ENCODE data around the gene C11orf68. TPM values are rescaled to one million over a fixed set of nuclear protein-coding genes. Genes with fewer than 3 reads are reported as not detected.

Gene C11orf68
- total and polyA plus RNA-seq, 9 of the 15 experiments (the other 6 are each of a cell fraction or from before 2014, with no cell fraction given) = 3.6 to 35.9 (median 12.8) TPM

- Histone ChIP-seq H3K9ac (ENCODE audit: insufficient read depth in 1 of 2, low read depth in 2 of 2, low read length in 2 of 2) (no peak overlapping the region), H3K36me3 (ENCODE audit: control insufficient read depth, insufficient read depth, low read length) (peaks cover 64% of the 10 kb centered on the region; the same call in 2 of the 3 replicates), H3K9me3 (replicated peaks; ENCODE audit: control insufficient read depth, insufficient read depth, low read depth, low read length) (no peaks in the 10 kb centered on the region), H3K4me1 (replicated peaks in 1 of 2; ENCODE audit: control insufficient read depth in 2 of 2, insufficient read depth in 2 of 2, low read length in 2 of 2) (peaks cover 12 to 36% of the 10 kb centered on the region in 2 experiments; a peak in 4 of 5 replicates), H3K9me1 (ENCODE audit: control insufficient read depth, insufficient read depth, low read length) (peaks cover 3% of the 10 kb centered on the region), H3K27me3 (ENCODE audit: control insufficient read depth in 2 of 2, insufficient read depth in 2 of 2, low read length in 2 of 2) (no peaks in the 10 kb centered on the region), H3K79me2 (ENCODE audit: control insufficient read depth, insufficient read depth, low read length) (peaks cover 35% of the 10 kb centered on the region), H3K4me3 (no peak overlapping the region), H4K20me1 (replicated peaks; ENCODE audit: control insufficient read depth, insufficient read depth, low read length) (0 out of 2 replicates have a peak, but pooled peaks cover 2% of the 10 kb centered on the region), H3K4me2 (ENCODE audit: insufficient read depth, low read length) (no peak overlapping the region), H2AFZ (ENCODE audit: low read depth, low read length) (no peak overlapping the region), H3K27ac (ENCODE audit: extremely low read depth, low read depth, low read length) (no peak overlapping the region)
- no peak for ATAC-seq
- ChIA-PET CTCF (ENCODE audit: low intra/inter-chr PET ratio) (no interaction called here), POLR2A (interaction anchor here (1.9 kb wide), 1 partner anchor 9 kb away, joined by 6 read pairs; no protein-coding TSS in a partner anchor)
- WGBS (ENCODE audit: insufficient coverage, low coverage, missing lambda C conversion rate) = 93% methylated on average over 3 of the region's 10 CpGs
- BruUV-seq (replicated peaks) = no TSS peak
- in situ Hi-C loops (cut with MboI) (no loop called here), intact Hi-C loops (cut with micrococcal nuclease) (no loop called here)
- FAIRE-seq = no peak
- TF ChIP-seq RBFOX2 (IDR thresholded peaks at IDR 0.05; ENCODE audit: low read depth, low read length) = peak; percentile 55; the same call in 1 of the 2 replicates
- TF ChIP-seq, protein P1, sequence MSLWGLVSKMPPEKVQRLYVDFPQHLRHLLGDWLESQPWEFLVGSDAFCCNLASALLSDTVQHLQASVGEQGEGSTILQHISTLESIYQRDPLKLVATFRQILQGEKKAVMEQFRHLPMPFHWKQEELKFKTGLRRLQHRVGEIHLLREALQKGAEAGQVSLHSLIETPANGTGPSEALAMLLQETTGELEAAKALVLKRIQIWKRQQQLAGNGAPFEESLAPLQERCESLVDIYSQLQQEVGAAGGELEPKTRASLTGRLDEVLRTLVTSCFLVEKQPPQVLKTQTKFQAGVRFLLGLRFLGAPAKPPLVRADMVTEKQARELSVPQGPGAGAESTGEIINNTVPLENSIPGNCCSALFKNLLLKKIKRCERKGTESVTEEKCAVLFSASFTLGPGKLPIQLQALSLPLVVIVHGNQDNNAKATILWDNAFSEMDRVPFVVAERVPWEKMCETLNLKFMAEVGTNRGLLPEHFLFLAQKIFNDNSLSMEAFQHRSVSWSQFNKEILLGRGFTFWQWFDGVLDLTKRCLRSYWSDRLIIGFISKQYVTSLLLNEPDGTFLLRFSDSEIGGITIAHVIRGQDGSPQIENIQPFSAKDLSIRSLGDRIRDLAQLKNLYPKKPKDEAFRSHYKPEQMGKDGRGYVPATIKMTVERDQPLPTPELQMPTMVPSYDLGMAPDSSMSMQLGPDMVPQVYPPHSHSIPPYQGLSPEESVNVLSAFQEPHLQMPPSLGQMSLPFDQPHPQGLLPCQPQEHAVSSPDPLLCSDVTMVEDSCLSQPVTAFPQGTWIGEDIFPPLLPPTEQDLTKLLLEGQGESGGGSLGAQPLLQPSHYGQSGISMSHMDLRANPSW (CRISPR knock-in tag; IDR thresholded peaks at IDR 0.05) = no peak
- no peak for DNase-seq (ENCODE audit: extremely low read depth in 1 of 4, low spot score in 3 of 4)
Measured at GRCh38 chr11:65964906-65965305, 46.0 kb upstream of the C11orf68 start.
